Measurements from ENCODE around the gene NCOA3.

GRCh38 chr20:47506335-47506734 lies 4.6 kb downstream of the NCOA3 start:
- TF ChIP-seq CHD2 (IDR thresholded peaks at IDR 0.05; ENCODE audit: borderline replicate concordance, low read depth, low read length) (no peak), SRF (IDR thresholded peaks at IDR 0.05; ENCODE audit: low read depth in 2 of 2, low read length in 2 of 2) (no peak), MYC (IDR thresholded peaks at IDR 0.05; ENCODE audit: insufficient read depth, insufficient read length, insufficient replicate concordance, low read length, severe bottlenecking) (no peak), ZNF274 (IDR thresholded peaks at IDR 0.05; ENCODE audit: insufficient read depth, insufficient read length) (no peak), MAX (IDR thresholded peaks at IDR 0.05; ENCODE audit: low read depth, low read length) (no peak), RAD21 (IDR thresholded peaks at IDR 0.05; ENCODE audit: insufficient read depth, low read depth, low read length) (no peak), POLR2A (IDR thresholded peaks at IDR 0.05; ENCODE audit: low read depth, low read length) (no peak), BCL11A (IDR thresholded peaks at IDR 0.05; ENCODE audit: low read depth, low read length) (no peak)

All from GM12878 (cell line).